Breast epithelium (tissue), 3 donors: Measurements from ENCODE around the gene FRMD4A.

ENCODE experiments used
- POLR2A ChIP-seq: fragments of 450-650 bp; IDR thresholded peaks from one replicate; pipeline ENCODE4 v1.6.1; 2016; ENCODE audit warnings: antibody characterized with exemption, mild to moderate bottlenecking, moderate library complexity
- TF ChIP-seq, protein P1 (sequence below), 3 donors: fragments of 450-650 bp; IDR thresholded peaks; one replicate each; pipeline ENCODE4 v1.5.1; 2016 to 2017; ENCODE audit warnings: antibody characterized with exemption in 3 of 3, mild to moderate bottlenecking in 3 of 3, moderate library complexity in 3 of 3

GRCh38 chr10:14118953-14119352, 211.8 kb downstream of the FRMD4A start:
- TF ChIP-seq, protein P1, sequence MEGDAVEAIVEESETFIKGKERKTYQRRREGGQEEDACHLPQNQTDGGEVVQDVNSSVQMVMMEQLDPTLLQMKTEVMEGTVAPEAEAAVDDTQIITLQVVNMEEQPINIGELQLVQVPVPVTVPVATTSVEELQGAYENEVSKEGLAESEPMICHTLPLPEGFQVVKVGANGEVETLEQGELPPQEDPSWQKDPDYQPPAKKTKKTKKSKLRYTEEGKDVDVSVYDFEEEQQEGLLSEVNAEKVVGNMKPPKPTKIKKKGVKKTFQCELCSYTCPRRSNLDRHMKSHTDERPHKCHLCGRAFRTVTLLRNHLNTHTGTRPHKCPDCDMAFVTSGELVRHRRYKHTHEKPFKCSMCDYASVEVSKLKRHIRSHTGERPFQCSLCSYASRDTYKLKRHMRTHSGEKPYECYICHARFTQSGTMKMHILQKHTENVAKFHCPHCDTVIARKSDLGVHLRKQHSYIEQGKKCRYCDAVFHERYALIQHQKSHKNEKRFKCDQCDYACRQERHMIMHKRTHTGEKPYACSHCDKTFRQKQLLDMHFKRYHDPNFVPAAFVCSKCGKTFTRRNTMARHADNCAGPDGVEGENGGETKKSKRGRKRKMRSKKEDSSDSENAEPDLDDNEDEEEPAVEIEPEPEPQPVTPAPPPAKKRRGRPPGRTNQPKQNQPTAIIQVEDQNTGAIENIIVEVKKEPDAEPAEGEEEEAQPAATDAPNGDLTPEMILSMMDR (IDR thresholded peaks at IDR 0.05) = no peak
- TF ChIP-seq POLR2A = no peak
